MG63 (cell line): Measurements from ENCODE around the gene PRR9. TPM values are rescaled to one million over a fixed set of nuclear protein-coding genes. Genes with fewer than 3 reads are reported as not detected.

Source experiments
- DNase-seq: peaks from one replicate; pipeline ENCODE4 v3.0.0-alpha.2; 2020
- H3K27me3 ChIP-seq: fragments of 250-450 bp; sonication (Bioruptor Pico); 2 replicates; pipeline ENCODE4 v1.5.1; 2020; ENCODE audit warnings: mild to moderate bottlenecking, moderate library complexity
- H3K36me3 ChIP-seq: fragments of 250-450 bp; sonication (Bioruptor Pico); 2 replicates; pipeline ENCODE4 v1.5.1; 2020; ENCODE audit warnings: mild to moderate bottlenecking, moderate library complexity
- H3K4me3 ChIP-seq: fragments of 250-450 bp; sonication (Bioruptor Pico); 2 replicates; pipeline ENCODE4 v1.5.1; 2020; ENCODE audit warnings: mild to moderate bottlenecking, moderate library complexity
- H3K9me3 ChIP-seq: fragments of 250-450 bp; sonication (Bioruptor Pico); 2 replicates; pipeline ENCODE4 v1.5.1; 2020; ENCODE audit warnings: mild to moderate bottlenecking, moderate library complexity
- total RNA-seq: library from RNA; depleted of rRNA; stranded (reverse); fragments of >200 nt; shearing (Covaris generic); gene quantifications from 2 replicates; pipeline ENCODE4 v1.2.3, GENCODE V29; 2014; ENCODE audit warnings: low replicate concordance; rRNA removed

The PRR9 gene
- total RNA-seq, 1 experiment from 2014 or later = 0.07 TPM

- peaks cover 4% of the 10 kb centered on the region; the same call in 1 of the 2 replicates for H3K27me3 ChIP-seq
- DNase-seq = no peak
- no peaks in the 10 kb centered on the region for H3K9me3 ChIP-seq
- H3K4me3 ChIP-seq = no peak overlapping the region
- no peaks in the 10 kb centered on the region for H3K36me3 ChIP-seq
Observed at GRCh38 chr1:153251087-153251486, 33.7 kb downstream of the PRR9 start.

- DNase-seq = no peak
- H3K9me3 ChIP-seq = no peaks in the 10 kb centered on the region
- H3K27me3 ChIP-seq = peaks cover 4% of the 10 kb centered on the region; the same call in 1 of the 2 replicates
- H3K36me3 ChIP-seq = no peaks in the 10 kb centered on the region
- H3K4me3 ChIP-seq = no peak overlapping the region
Observed at GRCh38 chr1:153251562-153251961, 34.2 kb downstream of the PRR9 start.

- Histone ChIP-seq H3K27me3 (peaks cover 4% of the 10 kb centered on the region; the same call in 1 of the 2 replicates), H3K4me3 (no peak overlapping the region), H3K36me3 (no peaks in the 10 kb centered on the region), H3K9me3 (no peaks in the 10 kb centered on the region)
- no peak for DNase-seq
Observed at GRCh38 chr1:153251988-153252387, 34.6 kb downstream of the PRR9 start.

GRCh38 chr1:153253076-153253475, 35.7 kb downstream of the PRR9 start:
- DNase-seq = no peak
- Histone ChIP-seq H3K36me3 (no peaks in the 10 kb centered on the region), H3K27me3 (peaks cover 2% of the 10 kb centered on the region; the same call in 1 of the 2 replicates), H3K4me3 (no peak overlapping the region), H3K9me3 (no peaks in the 10 kb centered on the region)

- Histone ChIP-seq H3K9me3 (no peaks in the 10 kb centered on the region), H3K36me3 (no peaks in the 10 kb centered on the region), H3K4me3 (no peak overlapping the region), H3K27me3 (peaks cover 2% of the 10 kb centered on the region; the same call in 1 of the 2 replicates)
- DNase-seq = no peak
Observed at GRCh38 chr1:153253693-153254092, 36.3 kb downstream of the PRR9 start.

- DNase-seq = no peak
- H3K9me3 ChIP-seq = no peaks in the 10 kb centered on the region
- no peaks in the 10 kb centered on the region for H3K36me3 ChIP-seq
Observed at GRCh38 chr1:153259387-153259786, 42.0 kb downstream of the PRR9 start, which contains the start of gene LORICRIN. Gene LORICRIN, plus strand, starts transcription at chr1:153259687. Its CDS starts 1,263 bp downstream, at chr1:153260950.

GRCh38 chr1:153260585-153261280, 43.3 kb downstream of the PRR9 start:
- Histone ChIP-seq H3K27me3 (peaks cover 38% of the 10 kb centered on the region), H3K36me3 (no peaks in the 10 kb centered on the region), H3K4me3 (peak overlapping the region; percentile 27), H3K9me3 (no peaks in the 10 kb centered on the region)
- peak; percentile 18 for DNase-seq

More at GRCh38 chr1:153259387-153259786, 42.0 kb downstream of the PRR9 start, which contains the start of gene LORICRIN:
- Histone ChIP-seq H3K27me3 (peaks cover 27% of the 10 kb centered on the region), H3K4me3 (no peak within 1 kb of the TSS)

GRCh38 chr1:153261281-153262069, 44.1 kb downstream of the PRR9 start:
- no peaks in the 10 kb centered on the region for H3K9me3 ChIP-seq
- peaks cover 39% of the 10 kb centered on the region for H3K27me3 ChIP-seq
- peak overlapping the region; percentile 27 for H3K4me3 ChIP-seq
- peak; percentile 56 for DNase-seq
- H3K36me3 ChIP-seq = no peaks in the 10 kb centered on the region

GRCh38 chr1:153262070-153262366, 44.6 kb downstream of the PRR9 start:
- no peak for DNase-seq
- peak overlapping the region; percentile 27 for H3K4me3 ChIP-seq
- H3K27me3 ChIP-seq = peaks cover 39% of the 10 kb centered on the region
- no peaks in the 10 kb centered on the region for H3K36me3 ChIP-seq
- H3K9me3 ChIP-seq = no peaks in the 10 kb centered on the region

GRCh38 chr1:153262462-153263157, 45.2 kb downstream of the PRR9 start:
- Histone ChIP-seq H3K36me3 (no peaks in the 10 kb centered on the region), H3K9me3 (no peaks in the 10 kb centered on the region), H3K27me3 (peaks cover 42% of the 10 kb centered on the region), H3K4me3 (no peak overlapping the region)
- no peak for DNase-seq

- Histone ChIP-seq H3K9me3 (no peaks in the 10 kb centered on the region), H3K36me3 (no peaks in the 10 kb centered on the region), H3K27me3 (peaks cover 55% of the 10 kb centered on the region), H3K4me3 (no peak overlapping the region)
- no peak for DNase-seq
Observed at GRCh38 chr1:153265457-153265856, 48.1 kb downstream of the PRR9 start.

Other genes with a start within 250 kb of the PRR9 start
- not detected in 2 replicates for gene SPRR4, start 246.9 kb upstream of the PRR9 start, total RNA-seq
- gene SPRR1A, start 233.5 kb upstream of the PRR9 start, total RNA-seq = not detected in 2 replicates
- gene SPRR3, start 215.8 kb upstream of the PRR9 start, total RNA-seq = not detected in 2 replicates
- gene SPRR1B, start 186.4 kb upstream of the PRR9 start, total RNA-seq = not detected in 2 replicates
- not detected in 2 replicates for gene SPRR2D, start 176.5 kb upstream of the PRR9 start, total RNA-seq
- gene SPRR2A, start 160.1 kb upstream of the PRR9 start, total RNA-seq = not detected in 2 replicates
- not detected in 2 replicates for gene SPRR2B, start 146.0 kb upstream of the PRR9 start, total RNA-seq
- gene SPRR2E, start 123.1 kb upstream of the PRR9 start, total RNA-seq = not detected in 2 replicates
- not detected in 2 replicates for gene SPRR2F, start 104.1 kb upstream of the PRR9 start, total RNA-seq
- gene SPRR2G, start 66.7 kb upstream of the PRR9 start, total RNA-seq = not detected in 2 replicates
- gene LELP1, start 14.2 kb upstream of the PRR9 start, total RNA-seq = not detected in 2 replicates
- not detected in 2 replicates for gene LORICRIN, start 42.1 kb downstream of the PRR9 start, total RNA-seq
- not detected in 2 replicates for gene PGLYRP3, start 95.4 kb downstream of the PRR9 start, total RNA-seq
- not detected in 2 replicates for gene PGLYRP4, start 131.3 kb downstream of the PRR9 start, total RNA-seq
- gene S100A9, start 140.3 kb downstream of the PRR9 start, total RNA-seq = not detected in 2 replicates
- not detected in 2 replicates for gene S100A12, start 158.0 kb downstream of the PRR9 start, total RNA-seq
- gene S100A8, start 173.5 kb downstream of the PRR9 start, total RNA-seq = not detected in 2 replicates
- gene S100A7A, start 198.9 kb downstream of the PRR9 start, total RNA-seq = not detected in 2 replicates
- gene S100A7, start 243.1 kb downstream of the PRR9 start, total RNA-seq = not detected in 2 replicates